K562 (cell line): ENCODE results near the gene CELA1. TPM values are rescaled to one million over a fixed set of nuclear protein-coding genes. Genes with fewer than 3 reads are reported as not detected.

Experiments
- ATAC-seq: fragments of 200-7000 bp; cut with Tn5 transposase; 3 replicates; pipeline ENCODE4 v1.9.1; 2020; ENCODE audit warnings: moderate library complexity
- BruUV-seq: library from RNA; stranded (reverse); fragments of 400-500 nt; replicated peaks from 2 replicates; lab custom pipeline; 2021; lab: Mats Ljungman, UMichigan
- CTCF ChIA-PET: fragments of 300-600 bp; formaldehyde crosslinking; extraction: SDS; loops from one replicate; lab custom pipeline; 2021; ENCODE audit warnings: low intra/inter-chr PET ratio; lab: Yijun Ruan, JAX
- POLR2A ChIA-PET: fragments of 300-600, 350-650 bp; sonication (Branson Sonifier 250); formaldehyde crosslinking; extraction: SDS; loops from one replicate; lab custom pipeline; 2021; ENCODE audit warnings: antibody characterized with exemption, inconsistent platforms; lab: Yijun Ruan, JAX
- DNase-seq, 4 experiments: peaks; one replicate each; pipeline versions ENCODE4 v3.0.0 to v3.0.0-alpha.2; 2011 to 2018; ENCODE audit warnings: low spot score in 3 of 4, mixed read lengths in 3 of 4; ENCODE audit errors: extremely low read depth in 1 of 4
- FAIRE-seq: peaks from 2 replicates; lab custom pipeline; 2011; peaks lifted over from hg19 to GRCh38; lab: Jason Lieb, UNC
- H2AFZ ChIP-seq: 2 replicates; pipeline ENCODE4 v1.6.0; 2011; ENCODE audit warnings: low read depth, low read length, control low read depth, inconsistent platforms
- H3K27ac ChIP-seq: fragments of 200-600 bp; 3 replicates; pipeline ENCODE4 v1.8.0; 2011; ENCODE audit warnings: low read depth, mild to moderate bottlenecking, control low read depth, inconsistent platforms, low read length, moderate library complexity, mixed read lengths; ENCODE audit errors: extremely low read depth
- H3K27me3 ChIP-seq, 2 experiments: fragments of 300-600 bp in 1 of 2; 2 replicates in 1 of 2; 3 replicates in 1 of 2; pipeline versions ENCODE4 v1.6.0 to v1.8.0; 2011; ENCODE audit warnings: inconsistent platforms in 2 of 2, low read length in 2 of 2, mild to moderate bottlenecking in 1 of 2, mixed read lengths in 1 of 2, moderate library complexity in 1 of 2; ENCODE audit not compliant: control insufficient read depth in 2 of 2, insufficient read depth in 2 of 2
- H3K36me3 ChIP-seq: fragments of 300-600 bp; 3 replicates; pipeline ENCODE4 v1.8.0; 2011; ENCODE audit warnings: mild to moderate bottlenecking, low read length, inconsistent platforms; ENCODE audit not compliant: control insufficient read depth, insufficient read depth
- H3K4me1 ChIP-seq, 2 experiments: fragments of 200-600 bp in 1 of 2; replicated peaks in 1 of 2; 2 replicates in 1 of 2; 3 replicates in 1 of 2; pipeline versions ENCODE4 v1.5.1 to v1.8.0; 2011; ENCODE audit warnings: inconsistent platforms in 2 of 2, low read length in 2 of 2, mild to moderate bottlenecking in 1 of 2, mixed read lengths in 1 of 2, moderate library complexity in 1 of 2; ENCODE audit not compliant: control insufficient read depth in 2 of 2, insufficient read depth in 2 of 2
- H3K4me2 ChIP-seq: 2 replicates; pipeline ENCODE4 v1.6.1; 2011; ENCODE audit warnings: low read length, control low read depth, inconsistent platforms, mixed read lengths; ENCODE audit not compliant: insufficient read depth
- H3K4me3 ChIP-seq: fragments of 200-600 bp; sonication (generic), shearing (Covaris generic); 2 replicates; pipeline ENCODE4 v1.5.1; 2016; ENCODE audit warnings: control low read depth, inconsistent platforms
- H3K79me2 ChIP-seq: fragments of 200-600 bp; 3 replicates; pipeline ENCODE4 v1.8.0; 2011; ENCODE audit warnings: low read length, inconsistent platforms; ENCODE audit not compliant: control insufficient read depth, insufficient read depth
- H3K9ac ChIP-seq, 2 experiments: 2 replicates each; pipeline versions ENCODE4 v1.6.0 to v1.6.1; 2011; ENCODE audit warnings: low read depth in 2 of 2, low read length in 2 of 2, control low read depth in 1 of 2, inconsistent platforms in 1 of 2, mild to moderate bottlenecking in 1 of 2, mixed read lengths in 1 of 2; ENCODE audit not compliant: insufficient read depth in 1 of 2
- H3K9me1 ChIP-seq: one replicate; pipeline ENCODE4 v1.6.0; 2011; ENCODE audit warnings: inconsistent platforms, mild to moderate bottlenecking, low read length, moderate library complexity; ENCODE audit not compliant: control insufficient read depth, insufficient read depth
- H3K9me3 ChIP-seq: replicated peaks from 2 replicates; pipeline ENCODE4 v1.5.1; 2011; ENCODE audit warnings: low read depth, low read length, inconsistent platforms; ENCODE audit not compliant: control insufficient read depth, insufficient read depth
- H4K20me1 ChIP-seq: replicated peaks from 2 replicates; pipeline ENCODE4 v1.6.1; 2011; ENCODE audit warnings: low read length, inconsistent platforms, mixed read lengths; ENCODE audit not compliant: control insufficient read depth, insufficient read depth
- ASH1L ChIP-seq: fragments of 450-650 bp; IDR thresholded peaks from 2 replicates; pipeline ENCODE4 v1.6.1; 2018; ENCODE audit warnings: borderline replicate concordance, mild to moderate bottlenecking, low read depth; ENCODE audit not compliant: partially characterized antibody
- CBX8 ChIP-seq: fragments of 200-600 bp; sonication (generic); IDR thresholded peaks from 2 replicates; pipeline ENCODE4 v1.6.1; 2012; ENCODE audit warnings: borderline replicate concordance, mixed run types, low read depth, mild to moderate bottlenecking, moderate library complexity, mixed read lengths, low read length, control low read depth, inconsistent platforms; ENCODE audit not compliant: poor library complexity, severe bottlenecking; ENCODE audit errors: extremely low read depth
- ELF2 ChIP-seq: fragments of 250-450 bp; sonication (Bioruptor Pico); IDR thresholded peaks from 2 replicates; pipeline ENCODE4 v1.5.0; 2021; ENCODE audit warnings: mild to moderate bottlenecking
- HIVEP1 ChIP-seq: fragments of 250-450 bp; sonication (Bioruptor Pico); IDR thresholded peaks from 2 replicates; pipeline ENCODE4 v1.4.0; 2020; ENCODE audit warnings: mild to moderate bottlenecking
- KDM5B ChIP-seq: fragments of 200-600 bp; sonication (generic); IDR thresholded peaks from 2 replicates; pipeline ENCODE4 v1.6.1; 2012; ENCODE audit warnings: low read depth, mild to moderate bottlenecking, moderate library complexity, low read length, control low read depth, inconsistent platforms; ENCODE audit not compliant: insufficient replicate concordance
- LARP7 ChIP-seq: fragments of 450-650 bp; IDR thresholded peaks from 2 replicates; pipeline ENCODE4 v1.6.1; 2016
- PRPF4 ChIP-seq: fragments of 200-400 bp; formaldehyde crosslinking; IDR thresholded peaks from one replicate; pipeline ENCODE4 v1.6.1; 2017; ENCODE audit warnings: low read length, low read depth, mild to moderate bottlenecking; ENCODE audit not compliant: insufficient read depth, poor library complexity, severe bottlenecking
- SPI1 ChIP-seq: IDR thresholded peaks from 2 replicates; pipeline ENCODE4 v1.6.1; 2011; ENCODE audit warnings: low read depth, low read length, control low read depth, borderline replicate concordance
- ZFX ChIP-seq: sonication (generic); formaldehyde crosslinking; IDR thresholded peaks from 2 replicates; pipeline ENCODE4 v1.8.0; 2022; ENCODE audit warnings: mild to moderate bottlenecking, missing genetic modification reagents, moderate library complexity
- ZNF140 ChIP-seq: fragments of 250-450 bp; sonication (Bioruptor Pico); IDR thresholded peaks from 2 replicates; pipeline ENCODE4 v1.8.0; 2021; ENCODE audit warnings: moderate library complexity, mild to moderate bottlenecking, inconsistent platforms
- ZNF232 ChIP-seq: sonication (generic); formaldehyde crosslinking; IDR thresholded peaks from 2 replicates; pipeline ENCODE4 v1.8.0; 2022; ENCODE audit warnings: mild to moderate bottlenecking, missing genetic modification reagents
- ZNF316 ChIP-seq: fragments of 450-650 bp; IDR thresholded peaks from 2 replicates; pipeline ENCODE4 v1.6.1; 2016
- ZNF695 ChIP-seq: fragments of 450-650 bp; formaldehyde crosslinking; IDR thresholded peaks from 2 replicates; pipeline ENCODE4 v1.4.0; 2020; ENCODE audit warnings: mild to moderate bottlenecking, moderate library complexity
- WGBS: fragments of 100-300 bp; shearing (Covaris generic); methylation state at CpG from one replicate; pipeline ENCODE4 v1.1.6; 2016; ENCODE audit warnings: low coverage, mixed read lengths; ENCODE audit not compliant: insufficient coverage; ENCODE audit errors: missing lambda C conversion rate; 5-methylcytosine and 5-hydroxymethylcytosine counted together
- in situ Hi-C: fragments of 300-500 bp; cut with MboI; formaldehyde crosslinking; loops from 4 replicates; pipeline ENCODE4 v1.15.0; 2018; ENCODE audit warnings: inconsistent platforms, mixed read lengths
- intact Hi-C: fragments of 100-400 bp; cut with micrococcal nuclease; formaldehyde crosslinking; loops from 2 replicates; pipeline ENCODE4 v1.14.2; 2022
- polyA plus RNA-seq, 8 experiments: library from polyadenylated mRNA; depleted of rRNA in 4 of 8; stranded (reverse) in 5 of 8; unstranded in 3 of 8; fragments of >200 nt; fragmentation: Nextera tagmentation in 2 of 8; fragmentation: Illumina TruSeq in 1 of 8; extraction: Ambion mirVana in 2 of 8; extraction: Trizol in 1 of 8; gene quantifications; 2 replicates each; pipeline versions ENCODE4 v1.2.1 to v1.2.3, GENCODE V29; 2011 to 2014; ENCODE audit warnings: inconsistent platforms in 1 of 8, missing spikeins in 1 of 8
- total RNA-seq, 7 experiments: library from RNA; depleted of rRNA in 6 of 7; stranded (reverse); fragments of >200 nt in 6 of 7; fragmentation: Illumina TruSeq in 2 of 7; extraction: Trizol in 2 of 7; gene quantifications; 2 replicates each; pipeline versions ENCODE4 v1.2.1 to v1.2.3, GENCODE V29; 2011 to 2021; ENCODE audit warnings: low replicate concordance in 1 of 7
- TF ChIP-seq, protein P1 (sequence below): IDR thresholded peaks from 2 replicates; pipeline ENCODE4 v1.6.1; 2012; ENCODE audit warnings: low read depth, low read length, improper control_type of control experiment, borderline replicate concordance
- TF ChIP-seq, protein P2 (sequence below): sonication (generic); formaldehyde crosslinking; IDR thresholded peaks from 2 replicates; pipeline ENCODE4 v1.4.0; 2020; ENCODE audit warnings: mild to moderate bottlenecking, missing genetic modification reagents
- TF ChIP-seq, protein P3 (sequence below): fragments of 450-650 bp; formaldehyde crosslinking; IDR thresholded peaks from 2 replicates; pipeline ENCODE4 v1.4.0; 2020; ENCODE audit warnings: mild to moderate bottlenecking, moderate library complexity

Gene CELA1
- total and polyA plus RNA-seq, 9 of the 15 experiments (the other 6 are each of a cell fraction or from before 2014, with no cell fraction given): 0.06 to 0.27 (median 0.22) TPM; not detected in 6

DNA sequence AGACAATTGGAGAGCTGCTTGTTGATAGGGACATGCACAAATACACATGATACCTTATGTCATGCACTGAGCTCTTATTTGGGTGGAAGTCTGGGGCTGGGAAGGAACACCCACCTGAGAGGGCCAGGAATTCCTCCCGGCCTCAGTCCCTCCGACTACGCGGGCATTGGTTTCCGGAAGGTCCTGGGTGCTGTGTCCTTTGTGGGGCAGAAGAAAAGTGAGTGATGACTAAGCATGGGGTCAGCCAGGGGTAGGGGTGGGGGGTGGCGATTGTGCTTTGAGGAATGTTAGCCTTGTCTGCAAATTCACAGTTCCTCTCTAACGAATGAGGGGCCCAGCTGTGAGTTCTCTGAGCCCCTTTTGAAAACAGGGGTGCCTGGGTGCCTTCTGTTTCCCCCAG is 798 bp downstream of the CELA1 start (continued):
- TF ChIP-seq ZNF140 (CRISPR knock-in tag): no peak
- peak; percentile 38; the same call in 1 of the 2 replicates for TF ChIP-seq ZNF316
- TF ChIP-seq CBX8: no peak
- TF ChIP-seq ZNF695 (CRISPR knock-in tag): no peak
- no peak for TF ChIP-seq KDM5B
- no peak for TF ChIP-seq ELF2 (CRISPR knock-in tag)
- TF ChIP-seq, protein P1, sequence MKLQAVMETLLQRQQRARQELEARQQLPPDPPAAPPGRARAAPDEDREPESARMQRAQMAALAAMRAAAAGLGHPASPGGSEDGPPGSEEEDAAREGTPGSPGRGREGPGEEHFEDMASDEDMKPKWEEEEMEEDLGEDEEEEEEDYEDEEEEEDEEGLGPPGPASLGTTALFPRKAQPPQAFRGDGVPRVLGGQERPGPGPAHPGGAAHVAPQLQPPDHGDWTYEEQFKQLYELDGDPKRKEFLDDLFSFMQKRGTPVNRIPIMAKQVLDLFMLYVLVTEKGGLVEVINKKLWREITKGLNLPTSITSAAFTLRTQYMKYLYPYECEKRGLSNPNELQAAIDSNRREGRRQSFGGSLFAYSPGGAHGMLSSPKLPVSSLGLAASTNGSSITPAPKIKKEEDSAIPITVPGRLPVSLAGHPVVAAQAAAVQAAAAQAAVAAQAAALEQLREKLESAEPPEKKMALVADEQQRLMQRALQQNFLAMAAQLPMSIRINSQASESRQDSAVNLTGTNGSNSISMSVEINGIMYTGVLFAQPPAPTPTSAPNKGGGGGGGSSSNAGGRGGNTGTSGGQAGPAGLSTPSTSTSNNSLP: no peak
- TF ChIP-seq SPI1: 0 out of 2 replicates have a peak, but pooled peaks have one; percentile 35

DNA sequence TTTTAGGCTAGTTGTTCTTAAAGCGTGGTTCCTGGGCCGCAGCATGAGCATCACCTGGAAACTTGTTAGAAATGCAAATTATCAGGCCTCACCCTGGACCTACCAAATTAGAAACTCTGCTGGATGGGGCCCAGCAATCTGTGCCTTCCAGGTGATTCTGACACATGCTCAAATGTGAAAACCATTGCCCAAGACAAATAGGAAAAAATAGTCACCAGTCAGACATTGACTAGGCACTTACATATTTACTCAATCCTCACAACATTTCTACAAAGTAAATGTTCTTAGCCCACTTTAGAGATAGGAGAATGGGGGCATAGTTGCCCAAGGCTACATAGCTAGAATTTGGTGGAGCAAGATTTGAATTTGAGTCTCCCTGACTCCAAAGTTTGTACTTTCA is 3.3 kb downstream of the CELA1 start:
- no peak for ATAC-seq
- no peak overlapping the region for H3K4me2 ChIP-seq
- no peak for TF ChIP-seq ZNF232
- TF ChIP-seq ZFX: 0 out of 2 replicates have a peak, but pooled peaks have one; percentile 17
- no peak for TF ChIP-seq ASH1L
- TF ChIP-seq, protein P2, sequence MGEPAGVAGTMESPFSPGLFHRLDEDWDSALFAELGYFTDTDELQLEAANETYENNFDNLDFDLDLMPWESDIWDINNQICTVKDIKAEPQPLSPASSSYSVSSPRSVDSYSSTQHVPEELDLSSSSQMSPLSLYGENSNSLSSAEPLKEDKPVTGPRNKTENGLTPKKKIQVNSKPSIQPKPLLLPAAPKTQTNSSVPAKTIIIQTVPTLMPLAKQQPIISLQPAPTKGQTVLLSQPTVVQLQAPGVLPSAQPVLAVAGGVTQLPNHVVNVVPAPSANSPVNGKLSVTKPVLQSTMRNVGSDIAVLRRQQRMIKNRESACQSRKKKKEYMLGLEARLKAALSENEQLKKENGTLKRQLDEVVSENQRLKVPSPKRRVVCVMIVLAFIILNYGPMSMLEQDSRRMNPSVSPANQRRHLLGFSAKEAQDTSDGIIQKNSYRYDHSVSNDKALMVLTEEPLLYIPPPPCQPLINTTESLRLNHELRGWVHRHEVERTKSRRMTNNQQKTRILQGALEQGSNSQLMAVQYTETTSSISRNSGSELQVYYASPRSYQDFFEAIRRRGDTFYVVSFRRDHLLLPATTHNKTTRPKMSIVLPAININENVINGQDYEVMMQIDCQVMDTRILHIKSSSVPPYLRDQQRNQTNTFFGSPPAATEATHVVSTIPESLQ (CRISPR knock-in tag): 0 out of 2 replicates have a peak, but pooled peaks have one; percentile 26
- TF ChIP-seq LARP7: no peak
- TF ChIP-seq, protein P3, sequence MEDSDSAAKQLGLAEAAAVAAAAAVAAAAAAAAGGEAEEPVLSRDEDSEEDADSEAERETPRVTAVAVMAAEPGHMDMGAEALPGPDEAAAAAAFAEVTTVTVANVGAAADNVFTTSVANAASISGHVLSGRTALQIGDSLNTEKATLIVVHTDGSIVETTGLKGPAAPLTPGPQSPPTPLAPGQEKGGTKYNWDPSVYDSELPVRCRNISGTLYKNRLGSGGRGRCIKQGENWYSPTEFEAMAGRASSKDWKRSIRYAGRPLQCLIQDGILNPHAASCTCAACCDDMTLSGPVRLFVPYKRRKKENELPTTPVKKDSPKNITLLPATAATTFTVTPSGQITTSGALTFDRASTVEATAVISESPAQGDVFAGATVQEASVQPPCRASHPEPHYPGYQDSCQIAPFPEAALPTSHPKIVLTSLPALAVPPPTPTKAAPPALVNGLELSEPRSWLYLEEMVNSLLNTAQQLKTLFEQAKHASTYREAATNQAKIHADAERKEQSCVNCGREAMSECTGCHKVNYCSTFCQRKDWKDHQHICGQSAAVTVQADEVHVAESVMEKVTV (CRISPR knock-in tag): no peak
- TF ChIP-seq PRPF4: no peak
- TF ChIP-seq HIVEP1 (CRISPR knock-in tag): no peak

More for the DNA sequence above, 3.3 kb downstream of the CELA1 start:
- H3K4me1 ChIP-seq: peaks cover 10 to 16% of the 10 kb centered on the region in 2 experiments; a peak in 4 of 5 replicates
- 96% methylated on average over 2 of the region's 2 CpGs for WGBS
- ChIA-PET CTCF (interaction anchor here (0.7 to 1.2 kb wide), 4 partner anchors 74 to 675 kb away, joined by 3 to 5 read pairs (median 4); no protein-coding TSS in a partner anchor), POLR2A (interaction anchor here (1.0 kb wide), 1 partner anchor 295 kb away, joined by 4 read pairs; no protein-coding TSS in a partner anchor)
- no peaks in the 10 kb centered on the region for H3K9me3 ChIP-seq
- H3K79me2 ChIP-seq: no peaks in the 10 kb centered on the region
- DNase-seq (no peak), FAIRE-seq (no peak)
- BruUV-seq: no TSS peak
- H3K9ac ChIP-seq: no peak overlapping the region; a peak in 1 of 4 replicates
- H3K27ac ChIP-seq: no peak overlapping the region
- no peaks in the 10 kb centered on the region for H4K20me1 ChIP-seq
- in situ Hi-C loops: loop anchor here (5.0 kb wide), 1 partner anchor 76 kb away; no protein-coding TSS in a partner anchor
- H3K9me1 ChIP-seq: no peaks in the 10 kb centered on the region
- H2AFZ ChIP-seq: no peak overlapping the region
- H3K27me3 ChIP-seq: no peaks in the 10 kb centered on the region
- intact Hi-C loops: loop anchor here (5.0 kb wide), 3 partner anchors 36 to 576 kb away; no protein-coding TSS in a partner anchor
- H3K4me3 ChIP-seq: no peak overlapping the region
- H3K36me3 ChIP-seq: no peaks in the 10 kb centered on the region
